GM12874 (cell line): ENCODE measurements around the gene GFI1.

Experiments used
- TF ChIP-seq, protein P1 (sequence below): IDR thresholded peaks from 2 replicates; pipeline ENCODE4 v1.5.1; 2011; ENCODE audit warnings: low read depth, mild to moderate bottlenecking, control low read depth, low read length, moderate library complexity; ENCODE audit not compliant: insufficient read depth

GFI1 gene

DNA sequence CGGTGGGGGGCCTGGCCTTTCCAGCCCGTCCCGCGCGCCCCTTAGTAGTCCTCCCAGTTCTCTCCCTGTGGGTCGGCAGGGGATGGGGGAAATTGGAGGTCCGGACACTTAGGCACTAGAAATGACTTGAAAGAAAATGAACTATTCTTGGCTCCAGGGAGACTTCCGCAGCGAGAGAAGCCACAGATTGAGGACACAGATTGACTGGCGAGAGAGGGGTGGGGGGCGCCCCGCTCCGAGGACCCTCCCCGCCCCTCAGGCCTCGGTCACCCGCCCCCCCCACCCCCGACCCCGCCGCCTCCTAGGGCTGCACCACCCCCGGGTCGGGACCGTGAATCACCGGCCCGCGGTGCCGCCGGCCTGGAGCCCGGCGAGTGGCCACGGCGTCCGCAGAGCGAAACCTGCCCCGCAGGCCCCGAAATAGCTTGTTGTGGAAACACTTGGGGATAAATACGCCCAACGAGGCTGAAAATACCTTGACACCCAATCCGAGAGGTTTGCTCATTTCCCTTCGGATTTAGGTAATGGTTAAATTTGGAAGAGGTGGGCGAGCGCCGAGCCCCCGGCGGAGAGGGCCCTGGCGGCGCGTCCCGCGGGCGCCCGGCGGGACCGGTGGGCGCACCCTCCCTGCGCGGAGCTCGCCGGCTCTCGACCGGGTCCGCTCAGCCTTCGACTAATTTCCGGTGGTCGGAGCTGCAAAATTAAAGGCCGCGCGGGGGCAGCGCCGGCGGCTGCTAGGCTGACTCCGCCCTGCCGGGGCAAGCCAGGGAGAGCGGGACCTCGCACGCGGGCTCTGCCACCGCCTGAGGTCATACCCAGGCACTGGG lies at the start of gene GFI1:
GFI1 (minus strand) TSS at position 675 of the 827 bp plus-strand sequence. CDS start 3,438 bp downstream, outside the sequence.
- TF ChIP-seq, protein P1, sequence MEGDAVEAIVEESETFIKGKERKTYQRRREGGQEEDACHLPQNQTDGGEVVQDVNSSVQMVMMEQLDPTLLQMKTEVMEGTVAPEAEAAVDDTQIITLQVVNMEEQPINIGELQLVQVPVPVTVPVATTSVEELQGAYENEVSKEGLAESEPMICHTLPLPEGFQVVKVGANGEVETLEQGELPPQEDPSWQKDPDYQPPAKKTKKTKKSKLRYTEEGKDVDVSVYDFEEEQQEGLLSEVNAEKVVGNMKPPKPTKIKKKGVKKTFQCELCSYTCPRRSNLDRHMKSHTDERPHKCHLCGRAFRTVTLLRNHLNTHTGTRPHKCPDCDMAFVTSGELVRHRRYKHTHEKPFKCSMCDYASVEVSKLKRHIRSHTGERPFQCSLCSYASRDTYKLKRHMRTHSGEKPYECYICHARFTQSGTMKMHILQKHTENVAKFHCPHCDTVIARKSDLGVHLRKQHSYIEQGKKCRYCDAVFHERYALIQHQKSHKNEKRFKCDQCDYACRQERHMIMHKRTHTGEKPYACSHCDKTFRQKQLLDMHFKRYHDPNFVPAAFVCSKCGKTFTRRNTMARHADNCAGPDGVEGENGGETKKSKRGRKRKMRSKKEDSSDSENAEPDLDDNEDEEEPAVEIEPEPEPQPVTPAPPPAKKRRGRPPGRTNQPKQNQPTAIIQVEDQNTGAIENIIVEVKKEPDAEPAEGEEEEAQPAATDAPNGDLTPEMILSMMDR: 0 out of 2 replicates have a peak, but pooled peaks have one; percentile 6

DNA sequence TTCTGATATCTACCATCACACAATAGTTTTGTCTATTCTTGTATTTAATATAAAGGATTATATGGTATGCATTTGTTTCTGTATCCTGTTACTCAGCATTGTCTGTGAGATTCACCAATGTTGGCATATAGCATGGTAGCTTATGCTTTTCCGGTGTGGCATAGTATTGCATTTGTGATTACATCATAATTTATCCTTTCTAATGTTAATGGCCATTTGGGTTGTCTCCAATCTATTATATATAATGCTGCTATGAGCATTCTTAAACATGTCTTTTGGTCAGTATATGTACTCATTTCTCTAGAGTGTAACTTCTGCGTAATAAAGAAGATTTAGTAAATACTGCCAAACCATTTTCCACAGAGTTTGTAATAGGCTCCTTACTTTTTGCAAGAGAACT lies 40.9 kb upstream of the GFI1 start:
- TF ChIP-seq, protein P1: no peak

DNA sequence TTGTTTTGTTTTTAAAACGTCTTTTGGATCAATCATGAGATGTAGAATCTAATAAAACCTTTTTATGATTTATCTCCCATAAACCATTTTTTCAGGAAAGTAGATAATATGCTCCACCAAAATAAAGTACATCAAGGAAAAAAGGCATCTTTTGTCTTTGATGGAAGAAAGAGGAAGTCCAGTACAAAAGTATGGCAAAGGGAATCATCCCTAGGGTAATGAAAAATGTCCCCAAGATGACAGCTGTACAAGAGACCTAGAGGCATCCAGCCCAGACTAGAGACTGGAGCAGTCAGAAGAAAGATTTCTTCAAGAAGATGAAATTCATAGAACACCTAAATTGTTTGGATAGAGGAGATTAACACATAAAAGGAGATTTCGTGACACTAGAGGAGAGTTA lies 32.3 kb upstream of the GFI1 start:
- TF ChIP-seq, protein P1: no peak

DNA sequence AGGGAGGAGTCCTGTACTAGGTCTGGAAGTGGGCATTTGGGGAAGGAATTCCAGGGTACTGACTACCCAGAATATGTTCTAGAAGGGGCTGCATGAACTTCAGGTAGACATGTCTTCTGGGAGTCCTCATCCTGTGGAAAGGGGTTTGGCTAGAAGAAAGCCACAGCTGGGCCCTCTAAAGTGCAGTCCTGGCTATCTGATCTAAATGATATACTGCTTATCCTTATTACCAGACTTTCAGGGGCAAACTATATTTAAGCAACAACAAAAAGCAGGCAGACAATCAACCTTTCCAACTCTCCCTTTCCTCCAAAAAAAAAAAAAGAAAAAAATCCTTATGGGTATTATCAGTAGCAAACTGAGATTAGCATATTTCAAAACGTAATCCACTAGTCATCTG lies 29.8 kb upstream of the GFI1 start:
- TF ChIP-seq, protein P1: no peak

DNA sequence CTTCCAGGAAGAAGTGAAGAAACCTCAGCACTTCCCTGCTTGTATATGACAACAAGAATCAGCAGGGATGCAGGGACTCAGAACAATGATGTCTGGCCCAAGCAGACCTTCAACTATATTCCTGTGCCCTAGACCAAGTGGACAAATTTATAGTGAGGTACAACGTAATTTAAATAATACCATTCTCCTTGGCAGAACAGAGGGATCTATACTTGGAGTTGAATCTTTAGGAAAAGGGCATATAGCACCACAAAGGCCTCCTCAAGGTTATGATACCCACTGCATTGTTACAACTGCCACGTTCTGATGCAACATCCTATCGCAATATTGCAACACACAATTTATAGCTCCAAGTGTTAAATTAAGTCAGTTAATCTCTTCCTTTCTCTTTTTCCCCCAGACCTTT lies 29.1 kb upstream of the GFI1 start:
- TF ChIP-seq, protein P1: no peak

DNA sequence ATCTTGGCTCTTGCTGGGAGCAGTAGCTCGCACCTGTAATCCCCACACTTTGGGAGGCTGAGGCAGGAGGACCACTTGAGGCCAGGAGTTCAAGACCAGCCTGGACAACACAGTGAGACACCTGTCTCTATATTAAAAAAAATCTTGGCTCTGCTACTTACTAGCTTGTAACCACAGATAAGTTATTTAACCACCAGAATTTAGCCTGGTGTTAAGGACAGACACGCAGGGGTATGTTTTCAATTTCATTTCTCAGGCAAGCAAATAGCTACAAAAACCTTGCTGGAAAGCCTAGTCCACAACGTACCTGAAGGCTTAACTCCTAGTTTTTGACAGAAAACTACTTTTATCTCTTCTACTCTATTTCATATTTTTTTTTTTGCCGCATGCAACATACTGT lies 24.8 kb upstream of the GFI1 start:
- TF ChIP-seq, protein P1: no peak

DNA sequence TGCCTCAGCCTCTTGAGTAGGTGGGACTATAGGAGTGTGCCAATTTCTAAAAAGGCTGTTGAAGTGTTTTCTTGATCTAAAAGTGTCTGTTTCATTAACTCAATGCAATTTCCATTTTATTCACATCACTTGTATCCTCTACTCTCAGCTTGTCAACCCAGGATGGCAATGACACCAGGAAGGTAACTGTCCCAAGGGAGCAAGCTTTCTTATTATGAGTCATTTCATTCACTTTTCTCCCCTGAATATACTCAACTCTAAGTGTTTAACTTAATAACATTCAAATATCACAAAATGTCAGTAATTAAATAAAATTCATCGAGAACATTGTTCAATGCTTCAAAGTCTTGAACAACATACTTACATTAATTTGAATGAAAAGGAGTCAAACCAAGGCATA lies 22.9 kb upstream of the GFI1 start:
- TF ChIP-seq, protein P1: no peak
